K562 (cell line): ENCODE data around the gene DCUN1D2. TPM values are rescaled to one million over a fixed set of nuclear protein-coding genes. Genes with fewer than 3 reads are reported as not detected.
A peak's percentile ranks its signal among the peaks of the same experiment; 100 is the strongest.

Experiments used
- ATAC-seq: fragments of 200-7000 bp; cut with Tn5 transposase; 3 replicates; pipeline ENCODE4 v1.9.1; 2020; ENCODE audit warnings: moderate library complexity
- BruUV-seq: library from RNA; stranded (reverse); fragments of 400-500 nt; replicated peaks from 2 replicates; lab custom pipeline; 2021; lab: Mats Ljungman, UMichigan
- CTCF ChIA-PET: fragments of 300-600 bp; formaldehyde crosslinking; extraction: SDS; loops from one replicate; lab custom pipeline; 2021; ENCODE audit warnings: low intra/inter-chr PET ratio; lab: Yijun Ruan, JAX
- POLR2A ChIA-PET: fragments of 300-600, 350-650 bp; sonication (Branson Sonifier 250); formaldehyde crosslinking; extraction: SDS; loops from one replicate; lab custom pipeline; 2021; ENCODE audit warnings: antibody characterized with exemption, inconsistent platforms; lab: Yijun Ruan, JAX
- DNase-seq, 4 experiments: peaks; one replicate each; pipeline versions ENCODE4 v3.0.0 to v3.0.0-alpha.2; 2011 to 2018; ENCODE audit warnings: low spot score in 3 of 4, mixed read lengths in 3 of 4; ENCODE audit errors: extremely low read depth in 1 of 4
- FAIRE-seq: peaks from 2 replicates; lab custom pipeline; 2011; peaks lifted over from hg19 to GRCh38; lab: Jason Lieb, UNC
- H2AFZ ChIP-seq: 2 replicates; pipeline ENCODE4 v1.6.0; 2011; ENCODE audit warnings: low read depth, low read length, control low read depth, inconsistent platforms
- H3K27ac ChIP-seq: fragments of 200-600 bp; 3 replicates; pipeline ENCODE4 v1.8.0; 2011; ENCODE audit warnings: low read depth, mild to moderate bottlenecking, control low read depth, inconsistent platforms, low read length, moderate library complexity, mixed read lengths; ENCODE audit errors: extremely low read depth
- H3K27me3 ChIP-seq, 2 experiments: fragments of 300-600 bp in 1 of 2; 2 replicates in 1 of 2; 3 replicates in 1 of 2; pipeline versions ENCODE4 v1.6.0 to v1.8.0; 2011; ENCODE audit warnings: inconsistent platforms in 2 of 2, low read length in 2 of 2, mild to moderate bottlenecking in 1 of 2, mixed read lengths in 1 of 2, moderate library complexity in 1 of 2; ENCODE audit not compliant: control insufficient read depth in 2 of 2, insufficient read depth in 2 of 2
- H3K36me3 ChIP-seq: fragments of 300-600 bp; 3 replicates; pipeline ENCODE4 v1.8.0; 2011; ENCODE audit warnings: mild to moderate bottlenecking, low read length, inconsistent platforms; ENCODE audit not compliant: control insufficient read depth, insufficient read depth
- H3K4me1 ChIP-seq, 2 experiments: fragments of 200-600 bp in 1 of 2; replicated peaks in 1 of 2; 2 replicates in 1 of 2; 3 replicates in 1 of 2; pipeline versions ENCODE4 v1.5.1 to v1.8.0; 2011; ENCODE audit warnings: inconsistent platforms in 2 of 2, low read length in 2 of 2, mild to moderate bottlenecking in 1 of 2, mixed read lengths in 1 of 2, moderate library complexity in 1 of 2; ENCODE audit not compliant: control insufficient read depth in 2 of 2, insufficient read depth in 2 of 2
- H3K4me2 ChIP-seq: 2 replicates; pipeline ENCODE4 v1.6.1; 2011; ENCODE audit warnings: low read length, control low read depth, inconsistent platforms, mixed read lengths; ENCODE audit not compliant: insufficient read depth
- H3K4me3 ChIP-seq: fragments of 200-600 bp; sonication (generic), shearing (Covaris generic); 2 replicates; pipeline ENCODE4 v1.5.1; 2016; ENCODE audit warnings: control low read depth, inconsistent platforms
- H3K79me2 ChIP-seq: fragments of 200-600 bp; 3 replicates; pipeline ENCODE4 v1.8.0; 2011; ENCODE audit warnings: low read length, inconsistent platforms; ENCODE audit not compliant: control insufficient read depth, insufficient read depth
- H3K9ac ChIP-seq, 2 experiments: 2 replicates each; pipeline versions ENCODE4 v1.6.0 to v1.6.1; 2011; ENCODE audit warnings: low read depth in 2 of 2, low read length in 2 of 2, control low read depth in 1 of 2, inconsistent platforms in 1 of 2, mild to moderate bottlenecking in 1 of 2, mixed read lengths in 1 of 2; ENCODE audit not compliant: insufficient read depth in 1 of 2
- H3K9me1 ChIP-seq: one replicate; pipeline ENCODE4 v1.6.0; 2011; ENCODE audit warnings: inconsistent platforms, mild to moderate bottlenecking, low read length, moderate library complexity; ENCODE audit not compliant: control insufficient read depth, insufficient read depth
- H3K9me3 ChIP-seq: replicated peaks from 2 replicates; pipeline ENCODE4 v1.5.1; 2011; ENCODE audit warnings: low read depth, low read length, inconsistent platforms; ENCODE audit not compliant: control insufficient read depth, insufficient read depth
- H4K20me1 ChIP-seq: replicated peaks from 2 replicates; pipeline ENCODE4 v1.6.1; 2011; ENCODE audit warnings: low read length, inconsistent platforms, mixed read lengths; ENCODE audit not compliant: control insufficient read depth, insufficient read depth
- FOS ChIP-seq: IDR thresholded peaks from 3 replicates; pipeline ENCODE4 v1.6.1; 2011; ENCODE audit not compliant: insufficient read length; ENCODE audit errors: extremely low read depth
- FOXM1 ChIP-seq, 2 experiments: fragments of 450-650 bp in 1 of 2; sonication (generic) in 1 of 2; formaldehyde crosslinking in 1 of 2; IDR thresholded peaks; 2 replicates each; pipeline versions ENCODE4 v1.6.1 to v1.9.0; 2017 to 2022; ENCODE audit warnings: low read depth in 2 of 2, mild to moderate bottlenecking in 2 of 2, missing genetic modification reagents in 1 of 2, moderate library complexity in 1 of 2
- FUS ChIP-seq: fragments of 200-400 bp; formaldehyde crosslinking; optimal IDR thresholded peaks from 2 replicates; pipeline ENCODE3; 2017; ENCODE audit warnings: low read depth, low read length
- POLR2G ChIP-seq: fragments of 200-400 bp; formaldehyde crosslinking; IDR thresholded peaks from 2 replicates; pipeline ENCODE4 v1.6.1; 2017; ENCODE audit warnings: low read depth, mild to moderate bottlenecking, antibody characterized with exemption, low read length, moderate library complexity
- TAL1 ChIP-seq: fragments of 450-650 bp; IDR thresholded peaks from 2 replicates; pipeline ENCODE4 v1.6.1; 2016; ENCODE audit warnings: mild to moderate bottlenecking
- WGBS: fragments of 100-300 bp; shearing (Covaris generic); methylation state at CpG from one replicate; pipeline ENCODE4 v1.1.6; 2016; ENCODE audit warnings: low coverage, mixed read lengths; ENCODE audit not compliant: insufficient coverage; ENCODE audit errors: missing lambda C conversion rate; 5-methylcytosine and 5-hydroxymethylcytosine counted together
- in situ Hi-C: fragments of 300-500 bp; cut with MboI; formaldehyde crosslinking; loops from 4 replicates; pipeline ENCODE4 v1.15.0; 2018; ENCODE audit warnings: inconsistent platforms, mixed read lengths
- intact Hi-C: fragments of 100-400 bp; cut with micrococcal nuclease; formaldehyde crosslinking; loops from 2 replicates; pipeline ENCODE4 v1.14.2; 2022
- polyA plus RNA-seq, 8 experiments: library from polyadenylated mRNA; depleted of rRNA in 4 of 8; stranded (reverse) in 5 of 8; unstranded in 3 of 8; fragments of >200 nt; fragmentation: Nextera tagmentation in 2 of 8; fragmentation: Illumina TruSeq in 1 of 8; extraction: Ambion mirVana in 2 of 8; extraction: Trizol in 1 of 8; gene quantifications; 2 replicates each; pipeline versions ENCODE4 v1.2.1 to v1.2.3, GENCODE V29; 2011 to 2014; ENCODE audit warnings: inconsistent platforms in 1 of 8, missing spikeins in 1 of 8
- total RNA-seq, 7 experiments: library from RNA; depleted of rRNA in 6 of 7; stranded (reverse); fragments of >200 nt in 6 of 7; fragmentation: Illumina TruSeq in 2 of 7; extraction: Trizol in 2 of 7; gene quantifications; 2 replicates each; pipeline versions ENCODE4 v1.2.1 to v1.2.3, GENCODE V29; 2011 to 2021; ENCODE audit warnings: low replicate concordance in 1 of 7

The DCUN1D2 gene
- total and polyA plus RNA-seq, 9 of the 15 experiments (the other 6 are each of a cell fraction or from before 2014, with no cell fraction given), result 2.1 to 16.8 (median 11.1) TPM

- Histone ChIP-seq H3K9me3 (no peaks in the 10 kb centered on the region), H3K27ac (no peak overlapping the region), H3K4me2 (no peak overlapping the region), H3K9ac (no peak overlapping the region), H3K4me1 (peaks cover 14 to 33% of the 10 kb centered on the region in 2 experiments; a peak in 4 of 5 replicates), H3K27me3 (no peaks in the 10 kb centered on the region), H3K79me2 (peaks cover 9% of the 10 kb centered on the region), H2AFZ (no peak overlapping the region), H3K36me3 (peaks cover 54% of the 10 kb centered on the region; the same call in 2 of the 3 replicates), H4K20me1 (no peaks in the 10 kb centered on the region), H3K4me3 (no peak overlapping the region), H3K9me1 (peaks cover 3% of the 10 kb centered on the region)
- no TSS peak for BruUV-seq
- ChIA-PET POLR2A (interaction anchor here (0.7 to 1.3 kb wide), 3 partner anchors 11 to 15 kb away, joined by 3 to 6 read pairs (median 3); no protein-coding TSS in a partner anchor), CTCF (no interaction called here)
- 71% methylated on average over 19 of the region's 21 CpGs for WGBS
- FAIRE-seq, result peak; percentile 51
- DNase-seq, result no peak
- in situ Hi-C loops, result no loop called here
- intact Hi-C loops, result no loop called here
- ATAC-seq, result no peak
- TF ChIP-seq FOXM1 (IDR thresholded peaks at IDR 0.05; ENCODE audit: low read depth), result no peak
- TF ChIP-seq FOXM1 (CRISPR knock-in tag; IDR thresholded peaks at IDR 0.05; ENCODE audit: low read depth), result no peak
- no peak for TF ChIP-seq FUS
- no peak for TF ChIP-seq TAL1
- no peak for TF ChIP-seq FOS
- TF ChIP-seq POLR2G, result 0 out of 2 replicates have a peak, but pooled peaks have one; percentile 32
These were observed 17.2 kb upstream of the DCUN1D2 start for GRCh38 chr13:113507505-113508345.
